Spleen (tissue), 7 donors: ENCODE data around the gene KDM8.

ENCODE experiments used
- CTCF ChIP-seq, 11 experiments: fragments of 200-600 bp in 7 of 11; fragments of 450-650 bp in 4 of 11; sonication (generic) in 4 of 11; IDR thresholded peaks in 8 of 11; conservative IDR thresholded peaks in 3 of 11; 1 replicate in 7 of 11; 2 replicates in 4 of 11; pipeline versions ENCODE4 v1.4.0 to v1.8.0; 2016 to 2021; ENCODE audit warnings: antibody characterized with exemption in 11 of 11, inconsistent platforms in 4 of 11, mild to moderate bottlenecking in 1 of 11
- POLR2A ChIP-seq, 3 donors: fragments of 450-650 bp; IDR thresholded peaks; one replicate each; pipeline ENCODE4 v1.5.1; 2017; ENCODE audit warnings: antibody characterized with exemption in 3 of 3, mild to moderate bottlenecking in 1 of 3
- POLR2AphosphoS5 ChIP-seq, 3 donors: sonication (generic); formaldehyde crosslinking; IDR thresholded peaks; one replicate each; pipeline ENCODE4 v1.5.1; 2017; ENCODE audit warnings: antibody characterized with exemption in 3 of 3
- donor health status: DM: no; HTN: no; CAD: no; lungs with moderate emphysema.
- donor health status: DM: no; HTN: no; CAD: no.
- donor health status: DM: no; HTN: no; CAD: no.

DNA sequence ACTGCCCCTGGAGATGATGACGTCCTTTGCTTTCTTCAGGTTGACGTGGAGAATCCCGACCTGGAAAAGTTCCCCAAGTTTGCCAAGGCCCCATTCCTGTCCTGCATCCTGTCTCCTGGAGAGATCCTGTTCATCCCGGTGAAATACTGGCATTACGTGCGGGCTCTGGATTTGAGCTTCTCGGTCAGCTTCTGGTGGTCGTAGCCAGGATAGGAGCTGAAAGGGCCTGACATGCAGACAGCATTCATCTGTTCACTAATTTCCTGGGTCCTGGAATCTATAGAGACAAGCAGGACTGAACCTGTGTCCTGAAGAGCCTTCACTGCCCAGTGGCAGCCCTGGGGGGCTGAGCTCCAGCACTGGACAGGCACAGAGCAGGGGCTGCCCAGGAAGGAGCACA, 17.2 kb downstream of the KDM8 start:
- no peak for TF ChIP-seq CTCF (IDR thresholded peaks at IDR 0.05 in 8 of 11, conservative IDR thresholded peaks at IDR 0.05 in 3 of 11)
- TF ChIP-seq POLR2AphosphoS5 (IDR thresholded peaks at IDR 0.05) = no peak
- TF ChIP-seq POLR2A (IDR thresholded peaks at IDR 0.05) = no peak
